ENCODE results near the gene EID2B. TPM values are rescaled to one million over a fixed set of nuclear protein-coding genes. Genes with fewer than 3 reads are reported as not detected.

Gene EID2B
- total and polyA plus RNA-seq, 2 experiments from 2014 or later: 2.2 to 3.7 TPM

- Histone ChIP-seq H3K27me3 (peaks cover 24% of the 10 kb centered on the region), H2AFZ (no peak overlapping the region), H3K9me3 (ENCODE audit: low read depth) (no peaks in the 10 kb centered on the region), H3K4me2 (no peak overlapping the region), H3K36me3 (replicated peaks; ENCODE audit: insufficient read depth, low read depth) (no peaks in the 10 kb centered on the region), H3K79me2 (no peaks in the 10 kb centered on the region), H3K9me2 (replicated peaks; ENCODE audit: insufficient read depth) (no peaks in the 10 kb centered on the region), H4K20me1 (ENCODE audit: insufficient read depth, poor library complexity, severe bottlenecking) (no peaks in the 10 kb centered on the region), H3K4me3 (no peak overlapping the region), H3K4me1 (ENCODE audit: insufficient read depth) (no peaks in the 10 kb centered on the region), H3K27ac (no peak overlapping the region)
- 56% methylated on average over 3 of the region's 3 CpGs for WGBS (ENCODE audit: low lambda C conversion rate, missing lambda C conversion rate)
- no peak for DNase-seq (ENCODE audit: low spot score)
- TF ChIP-seq EZH2 (IDR thresholded peaks at IDR 0.05; ENCODE audit: borderline replicate concordance) (no peak), EZH2phosphoT487 (IDR thresholded peaks at IDR 0.05; ENCODE audit: low read depth, severe bottlenecking, unreplicated experiment) (no peak)
- TF ChIP-seq, protein P1, sequence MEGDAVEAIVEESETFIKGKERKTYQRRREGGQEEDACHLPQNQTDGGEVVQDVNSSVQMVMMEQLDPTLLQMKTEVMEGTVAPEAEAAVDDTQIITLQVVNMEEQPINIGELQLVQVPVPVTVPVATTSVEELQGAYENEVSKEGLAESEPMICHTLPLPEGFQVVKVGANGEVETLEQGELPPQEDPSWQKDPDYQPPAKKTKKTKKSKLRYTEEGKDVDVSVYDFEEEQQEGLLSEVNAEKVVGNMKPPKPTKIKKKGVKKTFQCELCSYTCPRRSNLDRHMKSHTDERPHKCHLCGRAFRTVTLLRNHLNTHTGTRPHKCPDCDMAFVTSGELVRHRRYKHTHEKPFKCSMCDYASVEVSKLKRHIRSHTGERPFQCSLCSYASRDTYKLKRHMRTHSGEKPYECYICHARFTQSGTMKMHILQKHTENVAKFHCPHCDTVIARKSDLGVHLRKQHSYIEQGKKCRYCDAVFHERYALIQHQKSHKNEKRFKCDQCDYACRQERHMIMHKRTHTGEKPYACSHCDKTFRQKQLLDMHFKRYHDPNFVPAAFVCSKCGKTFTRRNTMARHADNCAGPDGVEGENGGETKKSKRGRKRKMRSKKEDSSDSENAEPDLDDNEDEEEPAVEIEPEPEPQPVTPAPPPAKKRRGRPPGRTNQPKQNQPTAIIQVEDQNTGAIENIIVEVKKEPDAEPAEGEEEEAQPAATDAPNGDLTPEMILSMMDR (IDR thresholded peaks at IDR 0.05; ENCODE audit: poor library complexity): no peak
These were observed 33.4 kb upstream of the EID2B start for GRCh38 chr19:39566064-39566463.

DNA sequence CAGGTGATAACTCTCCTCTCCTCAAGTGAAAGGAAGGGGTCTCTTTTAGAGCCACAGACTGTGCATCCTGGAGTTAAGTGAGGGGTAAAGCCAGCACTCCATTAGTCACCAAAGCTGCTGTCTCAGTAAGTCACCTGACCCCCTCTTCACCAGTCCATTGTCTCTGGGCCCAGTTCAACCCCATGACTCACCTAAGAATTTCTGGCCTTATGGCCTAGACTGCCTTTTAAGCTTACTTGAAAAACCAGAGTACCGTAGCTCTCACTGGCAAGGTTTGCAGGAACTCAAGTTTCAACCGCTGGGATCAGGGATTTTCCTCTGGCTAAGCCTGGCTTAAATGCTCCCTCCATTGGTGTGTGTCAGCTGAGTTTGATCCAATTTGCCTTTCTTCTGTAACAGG lies 30.8 kb upstream of the EID2B start:
- no peak for TF ChIP-seq EZH2 (IDR thresholded peaks at IDR 0.05; ENCODE audit: borderline replicate concordance)
- TF ChIP-seq, protein P1 (IDR thresholded peaks at IDR 0.05; ENCODE audit: poor library complexity): no peak
- TF ChIP-seq EZH2phosphoT487 (IDR thresholded peaks at IDR 0.05; ENCODE audit: low read depth, severe bottlenecking, unreplicated experiment): no peak
- WGBS (ENCODE audit: low lambda C conversion rate, missing lambda C conversion rate): 78% methylated on average over 2 of the region's 2 CpGs
- no peaks in the 10 kb centered on the region for H3K4me1 ChIP-seq (ENCODE audit: insufficient read depth)
- H3K9me3 ChIP-seq (ENCODE audit: low read depth): no peaks in the 10 kb centered on the region
- no peak for DNase-seq (ENCODE audit: low spot score)
- no peaks in the 10 kb centered on the region for H4K20me1 ChIP-seq (ENCODE audit: insufficient read depth, poor library complexity, severe bottlenecking)
- H3K27me3 ChIP-seq: peaks cover 21% of the 10 kb centered on the region
- no peaks in the 10 kb centered on the region for H3K79me2 ChIP-seq
- H3K9me2 ChIP-seq (replicated peaks; ENCODE audit: insufficient read depth): no peaks in the 10 kb centered on the region
- no peaks in the 10 kb centered on the region for H3K36me3 ChIP-seq (replicated peaks; ENCODE audit: insufficient read depth, low read depth)
- H2AFZ ChIP-seq: no peak overlapping the region
- H3K27ac ChIP-seq: no peak overlapping the region
- no peak overlapping the region for H3K4me2 ChIP-seq
- no peak overlapping the region for H3K4me3 ChIP-seq

GRCh38 chr19:39558624-39559117 lies 26.0 kb upstream of the EID2B start:
- WGBS (ENCODE audit: low lambda C conversion rate, missing lambda C conversion rate): 83% methylated on average over 6 of the region's 6 CpGs

More at GRCh38 chr19:39558624-39559117, 26.0 kb upstream of the EID2B start:
- Histone ChIP-seq H3K4me2 (no peak overlapping the region), H3K36me3 (replicated peaks; ENCODE audit: insufficient read depth, low read depth) (no peaks in the 10 kb centered on the region), H4K20me1 (ENCODE audit: insufficient read depth, poor library complexity, severe bottlenecking) (no peaks in the 10 kb centered on the region), H3K27ac (no peak overlapping the region), H3K4me1 (ENCODE audit: insufficient read depth) (no peaks in the 10 kb centered on the region), H3K9me2 (replicated peaks; ENCODE audit: insufficient read depth) (no peaks in the 10 kb centered on the region), H2AFZ (no peak overlapping the region), H3K27me3 (peaks cover 30% of the 10 kb centered on the region), H3K4me3 (no peak overlapping the region), H3K9me3 (ENCODE audit: low read depth) (no peaks in the 10 kb centered on the region), H3K79me2 (no peaks in the 10 kb centered on the region)
- DNase-seq (ENCODE audit: low spot score): no peak
- TF ChIP-seq EZH2 (IDR thresholded peaks at IDR 0.05; ENCODE audit: borderline replicate concordance) (no peak), EZH2phosphoT487 (IDR thresholded peaks at IDR 0.05; ENCODE audit: low read depth, severe bottlenecking, unreplicated experiment) (no peak)
- TF ChIP-seq, protein P1 (IDR thresholded peaks at IDR 0.05; ENCODE audit: poor library complexity): no peak

Measured in hepatocyte (in vitro differentiated cells).